HG03521 (cell line): ENCODE results near the gene POLR2J.
"Not testable (repeated sequence)": the region's sequence is repeated elsewhere in the genome, so short reads cannot be mapped to it uniquely, and the experiment has no call there.

Source experiments
- ATAC-seq: cut with Tn5 transposase; IDR thresholded peaks from one replicate; pipeline ENCODE4 v1.9.1; 2021; ENCODE audit warnings: mild to moderate bottlenecking, moderate library complexity; ENCODE audit not compliant: unreplicated experiment

POLR2J gene

GRCh38 chr7:102478314-102479208 is at the start of gene POLR2J:
TSS of gene POLR2J (minus strand) at chr7:102478922. CDS start at chr7:102478860, 62 bp downstream.
- ATAC-seq = peak; percentile 90

- not testable (repeated sequence) for ATAC-seq
Measured at GRCh38 chr7:102527822-102528793, 49.4 kb upstream of the POLR2J start.

GRCh38 chr7:102527182-102527581 is 48.5 kb upstream of the POLR2J start:
- ATAC-seq = not testable (repeated sequence)

GRCh38 chr7:102524803-102525202 is 46.1 kb upstream of the POLR2J start:
- not testable (repeated sequence) for ATAC-seq

- not testable (repeated sequence) for ATAC-seq
Measured at GRCh38 chr7:102520797-102521196, 42.1 kb upstream of the POLR2J start.

GRCh38 chr7:102517550-102518147 is 38.9 kb upstream of the POLR2J start, which contains the start of gene RASA4B:
TSS of gene RASA4B (minus strand) at chr7:102517777. CDS start at chr7:102517710, 67 bp downstream.
- ATAC-seq = peak; percentile 88

- ATAC-seq = not testable (repeated sequence)
Measured at GRCh38 chr7:102516951-102517350, 38.2 kb upstream of the POLR2J start.

GRCh38 chr7:102515889-102516288 is 37.2 kb upstream of the POLR2J start:
- ATAC-seq = not testable (repeated sequence)

- peak; percentile 51 for ATAC-seq
Measured at GRCh38 chr7:102514881-102515721, 36.4 kb upstream of the POLR2J start.

GRCh38 chr7:102512642-102513221 is 34.0 kb upstream of the POLR2J start:
- ATAC-seq = not testable (repeated sequence)

- peak; percentile 41 for ATAC-seq
Measured at GRCh38 chr7:102511860-102512522, 33.3 kb upstream of the POLR2J start.

GRCh38 chr7:102510575-102510974 is 31.9 kb upstream of the POLR2J start:
- not testable (repeated sequence) for ATAC-seq

GRCh38 chr7:102507410-102508088 is 28.8 kb upstream of the POLR2J start:
- ATAC-seq = not testable (repeated sequence)

GRCh38 chr7:102505298-102506185 is 26.8 kb upstream of the POLR2J start:
- not testable (repeated sequence) for ATAC-seq

- not testable (repeated sequence) for ATAC-seq
Measured at GRCh38 chr7:102503141-102503540, 24.4 kb upstream of the POLR2J start.

GRCh38 chr7:102498321-102498720 is 19.6 kb upstream of the POLR2J start:
- not testable (repeated sequence) for ATAC-seq

GRCh38 chr7:102497308-102497707 is 18.6 kb upstream of the POLR2J start:
- not testable (repeated sequence) for ATAC-seq
